WI38 (cell line): ENCODE data around the gene TEX264.

Experiments used
- H3K4me3 ChIP-seq: 2 replicates; pipeline ENCODE4 v1.5.1; 2011; ENCODE audit warnings: low read depth, mild to moderate bottlenecking, control low read depth, low read length
- TF ChIP-seq, protein P1 (sequence below): IDR thresholded peaks from 2 replicates; pipeline ENCODE4 v1.5.1; 2012; ENCODE audit warnings: low read depth, mild to moderate bottlenecking, control low read depth, low read length

Gene TEX264

DNA sequence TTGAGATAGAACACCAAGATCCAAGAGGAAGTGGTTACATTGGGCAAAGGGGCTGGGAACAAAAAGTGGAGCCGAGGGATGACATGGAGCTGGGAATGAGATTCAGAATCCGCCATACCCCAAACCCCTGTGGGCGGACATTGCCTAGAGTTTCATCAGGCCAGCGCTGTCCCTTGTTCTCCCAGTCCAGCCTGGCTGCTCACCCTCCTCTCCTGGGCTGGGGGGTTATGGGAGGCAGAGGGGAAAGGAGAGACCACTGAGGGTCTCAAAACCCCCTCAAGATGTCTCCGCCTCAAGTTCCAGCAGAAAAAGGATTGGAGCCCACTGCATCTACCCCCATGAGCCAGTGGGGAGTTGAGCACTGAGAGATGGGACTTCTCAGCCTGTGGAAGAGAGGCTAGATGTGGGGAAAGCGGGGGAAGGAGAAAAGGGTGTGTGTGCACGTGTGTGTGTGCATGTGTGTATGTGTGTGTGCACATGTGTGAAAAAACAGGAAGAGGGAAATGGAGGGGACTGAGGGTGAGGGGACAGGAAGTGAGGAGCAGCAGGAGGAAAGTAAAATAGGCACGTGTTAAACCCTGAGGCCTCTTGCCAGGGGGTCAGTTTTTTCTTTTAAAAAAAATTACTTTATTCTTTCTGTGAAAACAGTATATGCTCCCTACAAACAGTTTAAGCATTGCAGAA, 50.2 kb downstream of the TEX264 start:
- TF ChIP-seq, protein P1, sequence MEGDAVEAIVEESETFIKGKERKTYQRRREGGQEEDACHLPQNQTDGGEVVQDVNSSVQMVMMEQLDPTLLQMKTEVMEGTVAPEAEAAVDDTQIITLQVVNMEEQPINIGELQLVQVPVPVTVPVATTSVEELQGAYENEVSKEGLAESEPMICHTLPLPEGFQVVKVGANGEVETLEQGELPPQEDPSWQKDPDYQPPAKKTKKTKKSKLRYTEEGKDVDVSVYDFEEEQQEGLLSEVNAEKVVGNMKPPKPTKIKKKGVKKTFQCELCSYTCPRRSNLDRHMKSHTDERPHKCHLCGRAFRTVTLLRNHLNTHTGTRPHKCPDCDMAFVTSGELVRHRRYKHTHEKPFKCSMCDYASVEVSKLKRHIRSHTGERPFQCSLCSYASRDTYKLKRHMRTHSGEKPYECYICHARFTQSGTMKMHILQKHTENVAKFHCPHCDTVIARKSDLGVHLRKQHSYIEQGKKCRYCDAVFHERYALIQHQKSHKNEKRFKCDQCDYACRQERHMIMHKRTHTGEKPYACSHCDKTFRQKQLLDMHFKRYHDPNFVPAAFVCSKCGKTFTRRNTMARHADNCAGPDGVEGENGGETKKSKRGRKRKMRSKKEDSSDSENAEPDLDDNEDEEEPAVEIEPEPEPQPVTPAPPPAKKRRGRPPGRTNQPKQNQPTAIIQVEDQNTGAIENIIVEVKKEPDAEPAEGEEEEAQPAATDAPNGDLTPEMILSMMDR, result no peak
- H3K4me3 ChIP-seq, result no peak overlapping the region

DNA sequence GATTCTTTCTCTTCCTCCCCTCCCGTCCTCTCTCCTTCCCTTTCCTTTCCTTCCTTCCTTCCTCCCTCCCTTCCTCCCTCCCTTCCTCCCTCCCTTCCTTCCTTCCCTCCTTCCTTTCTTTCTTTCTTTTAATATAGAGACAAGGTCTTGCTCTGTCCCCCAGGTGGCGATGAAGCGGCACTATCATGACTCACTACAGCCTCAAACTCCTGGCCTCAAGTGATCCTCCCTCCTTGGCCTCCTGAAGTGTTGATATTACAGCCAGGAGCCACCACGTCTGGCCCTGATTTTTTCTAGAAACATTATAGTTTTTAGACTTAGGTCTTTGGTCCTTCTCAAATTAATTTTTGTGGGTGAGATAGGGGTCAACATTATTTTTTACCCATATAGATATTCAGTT, 51.3 kb downstream of the TEX264 start:
- no peak overlapping the region for H3K4me3 ChIP-seq
- TF ChIP-seq, protein P1, result no peak

DNA sequence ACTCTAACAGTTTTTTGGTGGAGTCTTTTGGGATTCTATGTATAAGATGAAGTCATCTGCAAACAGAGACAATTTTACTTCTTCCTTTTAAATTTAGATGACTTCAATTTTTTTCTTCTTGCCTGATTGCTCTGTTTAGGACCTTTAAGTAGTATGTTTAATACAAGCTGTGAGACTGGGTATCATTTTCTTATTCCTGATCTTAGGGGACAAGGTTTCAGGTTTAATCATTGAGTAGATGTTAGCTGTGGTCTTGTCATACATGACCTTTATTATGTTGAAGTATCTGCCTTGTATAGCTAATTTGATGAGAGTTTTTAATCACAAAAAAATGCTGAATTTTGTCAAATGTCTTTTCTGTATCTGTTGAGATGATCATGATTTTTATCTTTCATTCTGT, 56.4 kb downstream of the TEX264 start:
- H3K4me3 ChIP-seq, result no peak overlapping the region
- TF ChIP-seq, protein P1, result no peak

DNA sequence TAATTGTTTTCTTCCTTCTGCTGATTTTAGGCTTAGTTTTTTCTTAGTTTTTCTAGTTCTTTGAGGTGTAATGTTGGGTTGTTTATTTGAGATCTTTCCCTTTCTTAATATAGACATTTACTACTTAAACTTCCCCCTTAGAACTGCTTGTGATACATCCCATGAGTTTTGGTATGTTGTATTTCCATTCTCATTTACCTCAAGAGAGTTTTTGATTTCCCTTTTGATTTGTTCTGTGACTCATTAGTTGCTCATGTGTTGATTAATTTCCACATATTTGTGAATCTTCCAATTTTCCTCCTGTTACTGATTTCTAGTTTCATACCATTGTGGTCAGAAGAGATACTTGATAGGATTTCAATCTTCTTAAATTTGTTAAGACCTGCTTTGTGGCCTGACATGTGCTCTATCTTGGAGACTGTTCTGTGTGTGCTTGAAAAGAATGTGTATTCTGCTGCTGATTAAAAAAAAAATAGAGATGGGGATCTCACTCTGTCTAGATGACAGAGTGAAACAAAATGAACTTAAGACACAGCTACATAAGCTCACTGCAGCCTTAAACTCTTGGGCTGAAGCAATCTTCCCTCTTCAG, 58.1 kb downstream of the TEX264 start:
- H3K4me3 ChIP-seq, result no peak overlapping the region
- TF ChIP-seq, protein P1, result no peak

DNA sequence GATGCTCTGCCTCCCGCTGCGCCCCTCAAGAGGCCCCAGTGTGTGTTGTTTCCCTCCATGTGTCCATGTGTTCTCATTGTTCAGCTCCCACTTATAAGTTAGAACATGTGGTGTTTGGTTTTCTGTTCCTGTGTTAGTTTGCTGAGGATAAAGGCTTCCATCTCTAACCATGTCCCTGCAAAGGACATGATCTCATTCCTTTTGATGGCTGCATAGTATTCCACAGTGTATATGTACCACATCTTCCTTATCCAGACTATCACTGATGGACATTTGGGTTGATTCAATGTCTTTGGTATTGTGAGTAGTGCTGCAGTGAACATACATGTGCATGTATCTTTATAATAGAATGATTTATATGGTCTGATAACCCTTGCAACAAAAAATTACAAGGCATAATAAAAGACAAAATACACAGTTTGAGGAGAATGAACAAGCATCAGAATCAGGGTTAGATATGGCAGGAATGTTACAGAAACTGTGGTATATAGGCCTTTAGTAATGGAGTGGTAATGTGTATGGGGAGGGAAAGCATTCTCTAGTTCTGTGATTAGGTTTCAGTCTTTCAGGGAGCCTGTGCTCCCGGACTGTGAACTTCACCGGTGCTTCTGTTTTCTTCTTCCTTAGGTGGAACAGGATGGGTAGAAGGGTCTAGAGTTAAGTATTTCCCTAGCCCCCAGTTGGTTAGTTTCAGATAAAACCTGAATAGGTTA, 63.0 kb downstream of the TEX264 start:
- TF ChIP-seq, protein P1, result no peak

DNA sequence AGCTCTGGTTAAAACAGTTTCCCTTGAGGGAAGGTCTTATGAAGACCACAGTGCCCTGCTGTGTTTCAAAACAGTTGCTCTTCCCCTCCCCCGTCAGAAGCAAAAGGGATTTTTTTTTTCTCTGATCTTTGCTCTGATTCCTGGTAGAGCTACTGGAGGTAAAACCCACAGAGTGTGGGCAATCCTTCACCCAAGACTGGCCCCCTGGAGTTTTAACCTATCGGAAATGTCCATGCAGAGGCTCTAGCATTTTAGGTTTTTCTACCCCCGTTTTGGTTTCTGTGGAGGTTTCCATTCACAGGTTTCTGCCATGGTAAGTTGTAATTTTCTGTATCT, 63.5 kb downstream of the TEX264 start:
- TF ChIP-seq, protein P1, result no peak
- H3K4me3 ChIP-seq, result no peak overlapping the region

More for the DNA sequence above, 63.0 kb downstream of the TEX264 start:
- no peak overlapping the region for H3K4me3 ChIP-seq

DNA sequence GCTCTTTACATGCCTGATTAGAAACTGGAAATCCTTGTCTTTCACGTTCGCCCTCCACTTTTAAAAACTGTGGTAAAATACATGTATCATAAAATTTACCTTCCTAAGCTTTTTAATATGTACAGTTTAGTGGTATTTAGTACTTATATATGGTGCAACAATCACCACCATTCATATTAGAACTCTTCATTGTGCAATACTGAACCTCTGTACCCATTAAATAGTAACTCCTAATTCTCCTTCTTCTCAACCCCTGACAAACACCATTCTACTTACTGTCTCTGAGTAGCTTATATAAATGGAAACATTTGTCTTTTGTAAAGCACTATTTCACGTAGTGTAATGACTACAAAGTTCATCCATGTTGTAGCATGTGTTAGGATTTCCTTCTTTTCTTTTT, 64.0 kb downstream of the TEX264 start:
- TF ChIP-seq, protein P1, result no peak
- no peak overlapping the region for H3K4me3 ChIP-seq
